ENCODE data around the gene AIP. TPM values are rescaled to one million over a fixed set of nuclear protein-coding genes. Genes with fewer than 3 reads are reported as not detected.
"Not testable (repeated sequence)": the region's sequence is repeated elsewhere in the genome, so short reads cannot be mapped to it uniquely, and the experiment has no call there.

The AIP gene
- total RNA-seq, 1 donor from 2014 or later = 32.9 TPM

DNA sequence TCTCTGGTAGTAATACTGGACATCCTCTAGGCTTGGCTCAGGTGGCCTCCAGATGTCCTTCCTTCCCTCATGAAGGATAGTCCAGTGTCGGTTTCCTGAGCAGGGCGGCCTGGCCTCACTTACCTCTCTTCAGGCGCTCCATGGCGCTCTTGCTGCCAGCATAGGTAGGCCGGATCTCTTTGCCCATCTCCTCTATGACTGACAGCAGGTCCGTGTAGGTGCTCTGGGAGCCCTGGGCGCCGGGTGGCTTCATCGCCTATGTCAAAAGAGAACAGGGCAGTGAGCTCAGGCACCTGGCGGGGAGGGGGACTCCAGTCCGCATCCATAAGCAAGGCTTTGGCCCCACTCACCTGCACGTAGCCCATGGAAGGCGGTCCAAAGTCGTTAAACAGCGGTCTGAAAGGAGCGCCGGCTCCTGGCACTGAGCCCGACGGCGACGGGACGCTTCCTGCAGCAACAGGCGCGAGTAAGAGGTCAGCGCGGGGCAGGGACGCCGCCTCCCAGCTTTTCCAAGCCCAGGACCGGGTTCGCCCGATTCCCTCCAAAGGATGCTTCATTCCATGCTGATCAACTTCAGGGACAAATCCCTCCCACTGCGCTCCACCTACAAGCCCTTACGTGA, 24.5 kb downstream of the AIP start:
- H3K36me3 Mint-ChIP-seq (ENCODE audit: low read depth, unreplicated experiment) = peaks cover 5% of the 10 kb centered on the region
- no peak for DNase-seq (ENCODE audit: low spot score)
- H3K27ac Mint-ChIP-seq (ENCODE audit: unreplicated experiment) = no peak overlapping the region
- no peaks in the 10 kb centered on the region for H3K9me3 Mint-ChIP-seq (ENCODE audit: unreplicated experiment)
- peaks cover 21% of the 10 kb centered on the region for H3K4me1 Mint-ChIP-seq (ENCODE audit: unreplicated experiment)
- TF ChIP-seq, protein P1, sequence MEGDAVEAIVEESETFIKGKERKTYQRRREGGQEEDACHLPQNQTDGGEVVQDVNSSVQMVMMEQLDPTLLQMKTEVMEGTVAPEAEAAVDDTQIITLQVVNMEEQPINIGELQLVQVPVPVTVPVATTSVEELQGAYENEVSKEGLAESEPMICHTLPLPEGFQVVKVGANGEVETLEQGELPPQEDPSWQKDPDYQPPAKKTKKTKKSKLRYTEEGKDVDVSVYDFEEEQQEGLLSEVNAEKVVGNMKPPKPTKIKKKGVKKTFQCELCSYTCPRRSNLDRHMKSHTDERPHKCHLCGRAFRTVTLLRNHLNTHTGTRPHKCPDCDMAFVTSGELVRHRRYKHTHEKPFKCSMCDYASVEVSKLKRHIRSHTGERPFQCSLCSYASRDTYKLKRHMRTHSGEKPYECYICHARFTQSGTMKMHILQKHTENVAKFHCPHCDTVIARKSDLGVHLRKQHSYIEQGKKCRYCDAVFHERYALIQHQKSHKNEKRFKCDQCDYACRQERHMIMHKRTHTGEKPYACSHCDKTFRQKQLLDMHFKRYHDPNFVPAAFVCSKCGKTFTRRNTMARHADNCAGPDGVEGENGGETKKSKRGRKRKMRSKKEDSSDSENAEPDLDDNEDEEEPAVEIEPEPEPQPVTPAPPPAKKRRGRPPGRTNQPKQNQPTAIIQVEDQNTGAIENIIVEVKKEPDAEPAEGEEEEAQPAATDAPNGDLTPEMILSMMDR (IDR thresholded peaks at IDR 0.05; ENCODE audit: unreplicated experiment) = no peak
- H3K27me3 Mint-ChIP-seq (ENCODE audit: unreplicated experiment) = peaks cover 11% of the 10 kb centered on the region
- H3K4me3 Mint-ChIP-seq (ENCODE audit: unreplicated experiment) = peak overlapping the region; percentile 85

DNA sequence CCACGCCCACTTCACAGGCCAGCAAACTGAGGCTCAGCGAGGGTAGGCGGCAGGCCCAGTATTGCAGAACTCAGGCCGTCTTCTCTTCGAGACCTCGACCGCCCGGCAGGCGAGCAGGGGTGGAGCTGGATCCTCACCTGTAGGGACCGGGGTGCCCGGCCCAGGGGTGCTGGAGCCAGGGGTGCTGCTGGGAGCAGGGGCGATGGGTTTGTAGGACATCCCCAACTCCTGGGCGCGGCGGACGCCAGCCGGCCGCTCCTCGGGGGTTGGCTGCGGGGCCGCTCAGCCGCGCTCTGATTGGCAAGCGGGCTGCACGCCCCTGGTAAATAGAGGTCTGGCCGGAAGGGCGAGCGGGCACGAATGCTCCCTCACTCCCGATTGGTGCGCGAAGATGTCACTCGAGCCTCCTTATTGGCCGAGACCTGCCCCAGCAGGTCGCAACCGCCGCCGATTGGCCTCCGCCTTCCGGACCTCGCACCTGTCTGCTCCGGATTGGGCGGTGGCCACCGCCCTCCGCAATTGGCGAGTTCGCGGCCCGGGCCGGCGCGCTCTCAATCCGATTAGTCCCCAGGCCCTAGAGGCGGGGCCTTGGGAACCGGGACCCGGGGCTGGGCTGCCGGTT, 25.1 kb downstream of the AIP start, which contains the start of gene CDK2AP2:
Gene CDK2AP2, minus strand, starts transcription at position 299 of the 622 bp plus-strand sequence. Its CDS starts 80 bp downstream, at position 219.
- H3K27me3 Mint-ChIP-seq (ENCODE audit: unreplicated experiment) = peaks cover 10% of the 10 kb centered on the region
- peak within 1 kb of the TSS; percentile 93 for H3K27ac Mint-ChIP-seq (ENCODE audit: unreplicated experiment)
- TF ChIP-seq, protein P1 (IDR thresholded peaks at IDR 0.05; ENCODE audit: unreplicated experiment) = no peak
- no peaks in the 10 kb centered on the region for H3K9me3 Mint-ChIP-seq (ENCODE audit: unreplicated experiment)
- H3K4me3 Mint-ChIP-seq (ENCODE audit: unreplicated experiment) = peak within 1 kb of the TSS; percentile 93
- H3K36me3 Mint-ChIP-seq (ENCODE audit: low read depth, unreplicated experiment) = peaks cover 1% of the 10 kb centered on the region
- peak; percentile 98 for DNase-seq (ENCODE audit: low spot score)
- peaks cover 19% of the 10 kb centered on the region for H3K4me1 Mint-ChIP-seq (ENCODE audit: unreplicated experiment)

DNA sequence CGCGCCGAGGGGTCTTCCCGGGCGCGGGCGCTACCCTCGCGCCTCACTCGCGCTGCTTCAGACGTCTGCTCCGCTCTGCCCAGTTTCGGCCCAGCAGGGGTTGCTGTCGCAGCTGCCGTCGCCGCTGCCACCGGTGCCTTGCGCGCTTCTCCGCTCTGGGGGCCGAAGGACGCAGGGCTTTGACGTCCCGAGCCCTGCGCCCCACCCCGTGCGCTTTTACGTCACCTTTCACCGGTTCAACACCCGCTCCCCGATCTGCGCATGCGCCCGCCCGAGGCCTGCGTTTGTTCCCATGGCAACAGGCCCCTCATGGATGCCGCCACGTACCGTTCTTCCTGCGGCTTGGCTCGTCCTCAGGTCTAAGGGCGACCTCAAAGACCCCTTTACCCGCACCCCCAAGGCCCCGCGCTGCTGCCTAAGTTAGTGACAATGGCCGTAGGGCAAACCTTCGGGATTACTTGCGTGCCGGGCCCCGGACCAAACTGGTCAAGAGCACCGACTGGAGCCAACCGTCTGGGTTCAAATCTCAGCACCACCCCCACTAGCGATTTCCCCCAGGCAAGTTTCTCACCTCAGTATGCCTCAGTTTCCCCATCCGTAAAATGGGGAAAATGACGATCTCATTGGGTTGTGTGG, 25.8 kb downstream of the AIP start:
- Mint-ChIP-seq H3K4me3 (ENCODE audit: unreplicated experiment) (peak overlapping the region; percentile 93), H3K36me3 (ENCODE audit: low read depth, unreplicated experiment) (no peaks in the 10 kb centered on the region), H3K27ac (ENCODE audit: unreplicated experiment) (peak overlapping the region; percentile 93), H3K27me3 (ENCODE audit: unreplicated experiment) (peaks cover 7% of the 10 kb centered on the region), H3K4me1 (ENCODE audit: unreplicated experiment) (peaks cover 19% of the 10 kb centered on the region), H3K9me3 (ENCODE audit: unreplicated experiment) (no peaks in the 10 kb centered on the region)
- DNase-seq (ENCODE audit: low spot score) = peak; percentile 99
- TF ChIP-seq, protein P1 (IDR thresholded peaks at IDR 0.05; ENCODE audit: unreplicated experiment) = no peak

DNA sequence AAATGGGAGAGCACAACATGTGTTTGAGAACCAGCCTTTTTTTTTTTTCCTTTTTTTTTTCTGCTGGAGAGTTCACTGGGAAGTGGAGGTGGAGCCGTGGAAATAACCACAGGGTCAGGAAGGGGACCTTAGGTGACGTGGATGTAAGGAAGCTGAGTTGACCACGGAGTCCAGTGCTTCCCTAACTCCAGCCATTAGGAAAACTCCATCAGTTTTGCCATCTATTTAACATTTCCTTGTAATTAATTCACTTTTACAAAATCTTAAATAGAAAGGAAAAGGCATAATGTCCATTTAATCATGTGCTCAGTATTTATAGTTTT, 27.2 kb downstream of the AIP start:
- Mint-ChIP-seq H3K27ac (ENCODE audit: unreplicated experiment) (peak overlapping the region; percentile 79), H3K9me3 (ENCODE audit: unreplicated experiment) (no peaks in the 10 kb centered on the region), H3K4me1 (ENCODE audit: unreplicated experiment) (peaks cover 19% of the 10 kb centered on the region), H3K36me3 (ENCODE audit: low read depth, unreplicated experiment) (no peaks in the 10 kb centered on the region), H3K4me3 (ENCODE audit: unreplicated experiment) (peak overlapping the region; percentile 62), H3K27me3 (ENCODE audit: unreplicated experiment) (peaks cover 8% of the 10 kb centered on the region)
- TF ChIP-seq, protein P1 (IDR thresholded peaks at IDR 0.05; ENCODE audit: unreplicated experiment) = no peak
- DNase-seq (ENCODE audit: low spot score) = no peak

DNA sequence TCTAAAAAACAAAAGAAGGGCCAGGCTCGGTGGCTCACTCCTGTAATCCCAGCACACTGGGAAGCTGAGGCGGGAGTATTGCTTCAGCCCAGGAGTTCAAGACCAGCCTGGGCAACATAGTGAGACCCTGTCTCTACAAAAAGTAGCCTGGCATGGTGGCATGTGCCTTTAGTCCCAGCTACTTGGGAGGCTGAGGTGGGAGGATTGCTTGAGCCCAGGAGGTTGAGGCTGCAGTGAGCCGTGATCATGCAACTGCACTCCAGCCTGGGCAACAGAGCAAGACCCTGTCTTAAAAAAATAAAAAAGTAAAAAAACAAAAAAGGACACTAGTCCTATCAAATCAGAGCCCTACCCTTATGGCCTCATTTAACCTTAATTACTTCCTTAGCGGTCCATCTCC, 28.7 kb downstream of the AIP start:
- H3K4me1 Mint-ChIP-seq (ENCODE audit: unreplicated experiment) = peaks cover 15% of the 10 kb centered on the region
- H3K27ac Mint-ChIP-seq (ENCODE audit: unreplicated experiment); H3K9me3 Mint-ChIP-seq (ENCODE audit: unreplicated experiment); DNase-seq (ENCODE audit: low spot score); H3K36me3 Mint-ChIP-seq (ENCODE audit: low read depth, unreplicated experiment); H3K4me3 Mint-ChIP-seq (ENCODE audit: unreplicated experiment): not testable (repeated sequence)
- peaks cover 10% of the 10 kb centered on the region for H3K27me3 Mint-ChIP-seq (ENCODE audit: unreplicated experiment)
